ENCODE measurements around the gene MACROD2.

MACROD2 gene

DNA sequence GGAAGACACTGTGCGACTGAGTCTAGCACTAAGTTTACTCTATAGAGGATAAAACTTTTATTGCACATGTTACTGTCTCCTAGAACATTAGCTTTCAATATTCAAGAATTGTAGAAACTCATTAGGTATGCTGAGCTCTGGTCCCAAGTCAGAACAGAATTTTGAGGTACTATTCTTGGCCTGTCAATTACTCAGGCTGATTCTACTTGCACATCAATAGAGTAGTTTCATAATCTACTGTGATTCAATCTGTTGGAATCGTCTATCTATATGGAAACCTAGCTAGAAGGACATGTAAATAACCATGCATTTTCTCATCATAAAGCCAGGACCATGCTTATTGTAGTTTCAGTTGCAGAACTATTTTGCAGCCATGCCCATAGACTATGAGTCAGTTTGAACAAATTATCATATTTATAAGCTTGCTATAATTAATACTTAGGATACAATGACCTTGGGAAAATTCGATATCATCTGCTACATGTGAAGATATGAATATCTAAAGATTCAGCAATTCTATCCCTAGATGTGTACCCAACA is 300.5 kb downstream of the MACROD2 start:
- Histone ChIP-seq H3K4me3 (replicated peaks; ENCODE audit: low read depth, low read length) (no peak overlapping the region), H3K36me3 (ENCODE audit: control insufficient read depth, insufficient read depth, low read length) (no peaks in the 10 kb centered on the region), H3K27me3 (replicated peaks; ENCODE audit: control insufficient read depth, insufficient read depth, low read length) (no peaks in the 10 kb centered on the region)
- DNase-seq (ENCODE audit: extremely low read depth, insufficient read length): no peak
- TF ChIP-seq, protein P1, sequence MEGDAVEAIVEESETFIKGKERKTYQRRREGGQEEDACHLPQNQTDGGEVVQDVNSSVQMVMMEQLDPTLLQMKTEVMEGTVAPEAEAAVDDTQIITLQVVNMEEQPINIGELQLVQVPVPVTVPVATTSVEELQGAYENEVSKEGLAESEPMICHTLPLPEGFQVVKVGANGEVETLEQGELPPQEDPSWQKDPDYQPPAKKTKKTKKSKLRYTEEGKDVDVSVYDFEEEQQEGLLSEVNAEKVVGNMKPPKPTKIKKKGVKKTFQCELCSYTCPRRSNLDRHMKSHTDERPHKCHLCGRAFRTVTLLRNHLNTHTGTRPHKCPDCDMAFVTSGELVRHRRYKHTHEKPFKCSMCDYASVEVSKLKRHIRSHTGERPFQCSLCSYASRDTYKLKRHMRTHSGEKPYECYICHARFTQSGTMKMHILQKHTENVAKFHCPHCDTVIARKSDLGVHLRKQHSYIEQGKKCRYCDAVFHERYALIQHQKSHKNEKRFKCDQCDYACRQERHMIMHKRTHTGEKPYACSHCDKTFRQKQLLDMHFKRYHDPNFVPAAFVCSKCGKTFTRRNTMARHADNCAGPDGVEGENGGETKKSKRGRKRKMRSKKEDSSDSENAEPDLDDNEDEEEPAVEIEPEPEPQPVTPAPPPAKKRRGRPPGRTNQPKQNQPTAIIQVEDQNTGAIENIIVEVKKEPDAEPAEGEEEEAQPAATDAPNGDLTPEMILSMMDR (IDR thresholded peaks at IDR 0.05; ENCODE audit: insufficient read depth, low read length, poor library complexity, severe bottlenecking): no peak

DNA sequence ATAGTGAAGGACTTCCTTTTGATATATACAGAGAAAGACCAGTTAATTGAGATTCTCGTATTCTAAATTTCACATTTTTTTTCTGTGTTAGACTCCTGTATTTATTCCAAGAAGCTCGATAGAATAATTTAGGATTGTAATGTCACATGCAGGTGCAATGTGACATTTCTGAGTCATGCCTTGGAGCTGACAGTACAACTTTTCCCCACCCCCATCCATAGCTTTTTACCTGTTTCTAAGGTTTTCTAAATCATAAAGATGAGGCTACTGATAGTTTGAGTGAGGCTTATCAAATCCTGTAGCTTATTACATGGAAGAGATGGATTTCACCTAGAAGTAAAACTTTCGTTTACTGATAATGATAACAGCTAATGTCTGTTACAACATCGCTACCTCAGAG is 304.5 kb downstream of the MACROD2 start:
- TF ChIP-seq, protein P1 (IDR thresholded peaks at IDR 0.05; ENCODE audit: insufficient read depth, low read length, poor library complexity, severe bottlenecking): no peak

DNA sequence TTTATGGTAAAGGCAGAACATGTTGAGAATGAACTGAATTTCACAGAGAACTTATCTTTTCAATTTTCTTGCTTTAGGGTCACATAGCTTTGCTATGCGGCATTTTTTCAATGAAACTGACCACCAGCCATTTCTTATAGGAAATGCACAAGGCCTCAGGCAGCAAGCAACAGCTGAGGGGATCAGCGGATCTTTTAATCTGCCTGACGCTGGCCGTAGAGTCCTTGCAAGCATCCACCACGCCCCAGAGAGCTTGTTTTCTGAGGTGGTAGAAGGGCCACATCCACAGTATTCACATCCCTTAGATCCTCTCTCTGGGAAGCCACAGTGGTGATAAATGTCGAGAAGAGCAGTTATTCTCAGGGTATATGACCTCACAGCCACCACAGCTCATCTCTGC is 307.8 kb downstream of the MACROD2 start:
- TF ChIP-seq, protein P1 (IDR thresholded peaks at IDR 0.05; ENCODE audit: insufficient read depth, low read length, poor library complexity, severe bottlenecking): no peak
- Histone ChIP-seq H3K4me3 (replicated peaks; ENCODE audit: low read depth, low read length) (no peak overlapping the region), H3K27me3 (replicated peaks; ENCODE audit: control insufficient read depth, insufficient read depth, low read length) (no peaks in the 10 kb centered on the region), H3K36me3 (ENCODE audit: control insufficient read depth, insufficient read depth, low read length) (no peaks in the 10 kb centered on the region)
- DNase-seq (ENCODE audit: extremely low read depth, insufficient read length): no peak

More for the DNA sequence above, 304.5 kb downstream of the MACROD2 start:
- no peaks in the 10 kb centered on the region for H3K27me3 ChIP-seq (replicated peaks; ENCODE audit: control insufficient read depth, insufficient read depth, low read length)
- no peak overlapping the region for H3K4me3 ChIP-seq (replicated peaks; ENCODE audit: low read depth, low read length)
- DNase-seq (ENCODE audit: extremely low read depth, insufficient read length): no peak
- H3K36me3 ChIP-seq (ENCODE audit: control insufficient read depth, insufficient read depth, low read length): no peaks in the 10 kb centered on the region

DNA sequence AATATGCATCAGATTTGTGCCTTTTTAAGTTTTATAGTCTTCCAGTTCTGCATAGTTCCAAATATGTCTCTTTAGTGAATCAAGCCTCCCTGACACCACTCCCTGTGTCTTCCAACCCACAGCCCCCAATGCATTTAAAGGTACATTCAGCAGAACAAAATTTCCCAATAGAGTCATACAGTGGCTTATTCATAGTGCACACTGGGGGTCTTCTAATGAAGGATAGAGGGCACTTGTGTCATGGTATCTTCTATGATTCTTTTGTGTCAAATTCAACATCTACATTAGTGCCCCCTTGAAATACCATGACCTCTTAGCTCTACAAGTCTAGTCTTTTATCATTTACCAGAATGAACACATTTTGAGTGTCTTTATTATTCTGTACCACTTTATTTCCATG is 308.3 kb downstream of the MACROD2 start:
- H3K27me3 ChIP-seq (replicated peaks; ENCODE audit: control insufficient read depth, insufficient read depth, low read length): no peaks in the 10 kb centered on the region
- no peaks in the 10 kb centered on the region for H3K36me3 ChIP-seq (ENCODE audit: control insufficient read depth, insufficient read depth, low read length)
- no peak for DNase-seq (ENCODE audit: extremely low read depth, insufficient read length)
- TF ChIP-seq, protein P1 (IDR thresholded peaks at IDR 0.05; ENCODE audit: insufficient read depth, low read length, poor library complexity, severe bottlenecking): no peak
- no peak overlapping the region for H3K4me3 ChIP-seq (replicated peaks; ENCODE audit: low read depth, low read length)

DNA sequence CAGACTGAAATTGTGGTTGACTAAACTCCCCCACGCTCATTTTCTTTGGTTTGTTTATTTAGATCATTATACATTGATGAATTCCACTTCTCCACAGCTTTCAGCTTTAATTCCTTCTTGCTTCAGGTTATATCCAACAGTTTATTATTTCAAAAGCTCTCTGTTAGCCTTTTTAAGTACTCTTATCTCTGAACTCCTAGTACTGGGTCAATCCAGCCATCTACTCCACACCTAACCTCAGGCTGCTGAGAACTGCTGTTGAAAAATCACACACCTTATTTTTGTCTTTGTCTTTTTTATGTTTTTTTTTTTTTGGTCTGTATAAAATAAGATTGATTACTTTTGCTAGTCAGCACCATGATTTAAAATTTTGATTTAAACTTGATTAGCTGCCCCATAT is 309.2 kb downstream of the MACROD2 start:
- no peaks in the 10 kb centered on the region for H3K36me3 ChIP-seq (ENCODE audit: control insufficient read depth, insufficient read depth, low read length)
- DNase-seq (ENCODE audit: extremely low read depth, insufficient read length): no peak
- H3K27me3 ChIP-seq (replicated peaks; ENCODE audit: control insufficient read depth, insufficient read depth, low read length): no peaks in the 10 kb centered on the region
- TF ChIP-seq, protein P1 (IDR thresholded peaks at IDR 0.05; ENCODE audit: insufficient read depth, low read length, poor library complexity, severe bottlenecking): no peak
- H3K4me3 ChIP-seq (replicated peaks; ENCODE audit: low read depth, low read length): no peak overlapping the region

DNA sequence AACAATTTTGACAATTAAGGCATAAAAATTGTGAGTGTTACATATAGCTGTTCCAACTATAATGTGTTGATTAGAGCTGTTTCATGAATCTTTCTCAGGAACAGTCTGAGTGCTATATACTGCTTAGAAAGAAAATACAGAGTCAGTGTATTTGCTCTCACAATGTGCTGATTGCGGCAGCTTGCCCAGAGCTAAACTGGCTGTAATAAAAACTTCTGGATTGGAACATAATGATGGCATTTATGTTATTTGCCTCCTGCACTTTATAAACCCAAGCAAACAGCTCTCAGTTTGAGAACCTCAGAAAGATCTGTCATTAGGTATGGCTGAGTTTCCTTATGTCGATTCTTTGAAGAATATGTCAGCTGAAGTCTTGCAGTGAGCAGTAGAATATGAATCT is 312.6 kb downstream of the MACROD2 start:
- no peak for DNase-seq (ENCODE audit: extremely low read depth, insufficient read length)
- H3K4me3 ChIP-seq (replicated peaks; ENCODE audit: low read depth, low read length): no peak overlapping the region
- H3K36me3 ChIP-seq (ENCODE audit: control insufficient read depth, insufficient read depth, low read length): no peaks in the 10 kb centered on the region
- no peaks in the 10 kb centered on the region for H3K27me3 ChIP-seq (replicated peaks; ENCODE audit: control insufficient read depth, insufficient read depth, low read length)
- TF ChIP-seq, protein P1 (IDR thresholded peaks at IDR 0.05; ENCODE audit: insufficient read depth, low read length, poor library complexity, severe bottlenecking): no peak

All from GM06990 (cell line).